ENCODE results near the gene SGK1. TPM values are rescaled to one million over a fixed set of nuclear protein-coding genes. Genes with fewer than 3 reads are reported as not detected.
"Not testable (repeated sequence)": the region's sequence is repeated elsewhere in the genome, so short reads cannot be mapped to it uniquely, and the experiment has no call there.

Gene SGK1
- total RNA-seq, 6 experiments from 2014 or later, result 75.4 to 117 (median 104) TPM

DNA sequence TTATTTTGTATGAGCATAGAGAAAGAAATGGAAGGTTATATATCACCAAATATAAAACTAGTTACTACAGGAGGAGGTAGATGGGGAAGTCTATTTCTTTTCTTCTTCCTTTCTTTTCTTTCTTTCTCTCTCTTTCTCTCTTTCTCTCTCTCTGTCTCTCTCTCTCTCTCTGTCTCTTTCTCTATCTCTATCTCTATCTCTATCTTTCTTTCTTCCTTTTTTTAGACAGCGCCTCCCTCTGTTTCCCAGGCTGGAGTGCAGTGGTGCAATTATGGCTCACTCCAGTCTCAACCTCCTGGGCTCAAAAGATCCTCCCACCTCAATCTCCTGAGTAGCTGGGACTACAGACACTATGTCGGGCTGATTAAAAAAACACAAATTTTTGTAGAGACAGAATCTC is 10.2 kb upstream of the SGK1 start:
- peaks cover 7% of the 10 kb centered on the region for H3K36me3 Mint-ChIP-seq (ENCODE audit: low read depth)
- TF ChIP-seq, protein P1, sequence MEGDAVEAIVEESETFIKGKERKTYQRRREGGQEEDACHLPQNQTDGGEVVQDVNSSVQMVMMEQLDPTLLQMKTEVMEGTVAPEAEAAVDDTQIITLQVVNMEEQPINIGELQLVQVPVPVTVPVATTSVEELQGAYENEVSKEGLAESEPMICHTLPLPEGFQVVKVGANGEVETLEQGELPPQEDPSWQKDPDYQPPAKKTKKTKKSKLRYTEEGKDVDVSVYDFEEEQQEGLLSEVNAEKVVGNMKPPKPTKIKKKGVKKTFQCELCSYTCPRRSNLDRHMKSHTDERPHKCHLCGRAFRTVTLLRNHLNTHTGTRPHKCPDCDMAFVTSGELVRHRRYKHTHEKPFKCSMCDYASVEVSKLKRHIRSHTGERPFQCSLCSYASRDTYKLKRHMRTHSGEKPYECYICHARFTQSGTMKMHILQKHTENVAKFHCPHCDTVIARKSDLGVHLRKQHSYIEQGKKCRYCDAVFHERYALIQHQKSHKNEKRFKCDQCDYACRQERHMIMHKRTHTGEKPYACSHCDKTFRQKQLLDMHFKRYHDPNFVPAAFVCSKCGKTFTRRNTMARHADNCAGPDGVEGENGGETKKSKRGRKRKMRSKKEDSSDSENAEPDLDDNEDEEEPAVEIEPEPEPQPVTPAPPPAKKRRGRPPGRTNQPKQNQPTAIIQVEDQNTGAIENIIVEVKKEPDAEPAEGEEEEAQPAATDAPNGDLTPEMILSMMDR (IDR thresholded peaks at IDR 0.05), result no peak
- DNase-seq, result no peak
- H3K9me3 Mint-ChIP-seq, result peaks cover 8% of the 10 kb centered on the region; the same call in 1 of the 2 replicates
- H3K27me3 Mint-ChIP-seq (ENCODE audit: insufficient read depth), result peaks cover 2% of the 10 kb centered on the region; the same call in 1 of the 2 replicates
- H3K27ac Mint-ChIP-seq, result no peak overlapping the region
- H3K4me1 Mint-ChIP-seq (ENCODE audit: low read depth), result no peaks in the 10 kb centered on the region
- H3K4me3 Mint-ChIP-seq, result no peak overlapping the region

DNA sequence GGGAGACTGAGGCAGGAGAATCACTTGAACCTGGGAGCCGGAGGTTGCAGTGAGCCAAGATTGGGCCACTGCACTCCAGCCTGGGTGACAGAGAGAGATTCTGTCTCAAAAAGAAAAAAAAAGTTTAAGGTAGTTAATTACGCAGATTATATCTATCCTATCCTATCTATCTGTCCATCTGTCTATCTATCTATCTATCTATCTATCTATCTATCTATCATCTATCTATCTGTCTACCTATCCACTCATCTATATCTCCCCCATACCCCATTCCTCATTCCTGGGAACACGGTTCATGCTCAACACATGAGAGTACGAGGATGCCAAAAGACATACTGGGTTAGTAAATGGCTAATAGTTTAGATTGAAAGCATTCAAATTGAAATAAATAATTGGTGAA is 8.3 kb upstream of the SGK1 start:
- H3K36me3 Mint-ChIP-seq (ENCODE audit: low read depth); H3K27ac Mint-ChIP-seq; DNase-seq; H3K27me3 Mint-ChIP-seq (ENCODE audit: insufficient read depth); H3K4me3 Mint-ChIP-seq; H3K4me1 Mint-ChIP-seq (ENCODE audit: low read depth); H3K9me3 Mint-ChIP-seq: not testable (repeated sequence)

DNA sequence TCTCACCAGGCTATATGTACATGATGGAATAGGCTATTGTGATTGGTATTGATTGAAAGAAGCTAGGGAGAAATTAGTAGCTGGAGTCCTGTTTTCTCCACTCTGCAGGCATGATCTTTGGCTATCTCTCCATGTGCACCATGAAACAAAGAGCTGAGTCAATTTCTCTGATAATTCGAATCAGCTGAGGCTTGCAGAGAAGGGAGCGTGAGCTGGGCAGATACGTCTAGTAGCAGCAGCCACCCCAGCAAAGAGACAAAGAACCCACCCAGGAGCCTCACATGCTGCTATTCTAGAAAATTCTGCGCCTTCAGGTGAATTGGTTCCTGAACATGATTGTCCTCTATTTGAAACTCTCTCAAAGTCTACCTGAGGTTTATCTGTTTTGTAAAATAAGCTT is 6.9 kb upstream of the SGK1 start:
- Mint-ChIP-seq H3K4me1 (ENCODE audit: low read depth) (peaks cover 6% of the 10 kb centered on the region; the same call in 1 of the 2 replicates), H3K36me3 (ENCODE audit: low read depth) (peaks cover 7% of the 10 kb centered on the region), H3K27ac (no peak overlapping the region), H3K27me3 (ENCODE audit: insufficient read depth) (peaks cover 2% of the 10 kb centered on the region; the same call in 1 of the 2 replicates), H3K4me3 (no peak overlapping the region), H3K9me3 (peaks cover 8% of the 10 kb centered on the region; the same call in 1 of the 2 replicates)
- TF ChIP-seq, protein P1 (IDR thresholded peaks at IDR 0.05), result no peak
- no peak for DNase-seq

DNA sequence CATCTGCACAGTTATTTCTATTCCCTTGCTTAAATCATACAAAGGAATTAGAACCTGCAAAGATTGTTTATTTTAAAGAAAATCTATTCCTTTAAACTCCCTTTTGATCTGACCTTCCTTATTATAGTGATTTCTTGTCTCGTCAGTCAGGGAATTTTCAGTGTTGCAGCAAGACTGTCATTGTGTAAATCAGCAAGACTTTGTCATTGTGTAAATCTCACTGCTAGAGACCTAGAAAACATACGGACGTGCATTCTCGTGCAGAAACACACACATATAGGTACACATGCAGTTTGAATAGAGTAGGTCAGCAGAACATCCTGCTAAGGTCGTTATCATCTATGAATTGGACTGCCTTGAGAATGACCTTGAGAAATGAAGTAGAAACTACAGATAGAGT is 6.2 kb upstream of the SGK1 start:
- TF ChIP-seq, protein P1 (IDR thresholded peaks at IDR 0.05), result no peak
- Mint-ChIP-seq H3K9me3 (peaks cover 8% of the 10 kb centered on the region; the same call in 1 of the 2 replicates), H3K36me3 (ENCODE audit: low read depth) (peaks cover 7% of the 10 kb centered on the region), H3K4me3 (no peak overlapping the region), H3K27me3 (ENCODE audit: insufficient read depth) (peaks cover 2% of the 10 kb centered on the region; the same call in 1 of the 2 replicates), H3K4me1 (ENCODE audit: low read depth) (peaks cover 6% of the 10 kb centered on the region; the same call in 1 of the 2 replicates), H3K27ac (no peak overlapping the region)
- DNase-seq, result no peak

DNA sequence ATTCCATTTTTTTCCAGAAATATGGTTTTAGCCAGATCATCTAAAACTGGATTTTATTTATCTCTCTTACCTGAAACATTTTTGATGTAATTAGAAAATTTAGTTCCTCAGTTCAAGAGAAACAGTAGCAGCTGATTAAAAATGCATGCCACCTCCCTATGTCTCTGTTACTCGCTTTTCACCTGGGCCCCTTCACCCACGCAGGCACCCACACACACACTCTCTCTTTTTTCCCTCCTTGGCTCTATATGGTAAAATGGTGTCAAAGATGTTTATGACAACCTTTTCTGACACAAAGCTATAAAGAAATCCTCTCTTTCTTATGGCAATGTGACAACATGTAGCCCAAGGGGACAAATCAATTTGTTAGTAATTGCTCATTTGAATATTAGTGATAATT is 5.8 kb upstream of the SGK1 start:
- DNase-seq, result no peak
- no peak overlapping the region for H3K4me3 Mint-ChIP-seq
- peaks cover 7% of the 10 kb centered on the region for H3K36me3 Mint-ChIP-seq (ENCODE audit: low read depth)
- TF ChIP-seq, protein P1 (IDR thresholded peaks at IDR 0.05), result no peak
- no peak overlapping the region for H3K27ac Mint-ChIP-seq
- peaks cover 8% of the 10 kb centered on the region; the same call in 1 of the 2 replicates for H3K9me3 Mint-ChIP-seq
- H3K27me3 Mint-ChIP-seq (ENCODE audit: insufficient read depth), result peaks cover 2% of the 10 kb centered on the region; the same call in 1 of the 2 replicates
- peaks cover 9% of the 10 kb centered on the region for H3K4me1 Mint-ChIP-seq (ENCODE audit: low read depth)

DNA sequence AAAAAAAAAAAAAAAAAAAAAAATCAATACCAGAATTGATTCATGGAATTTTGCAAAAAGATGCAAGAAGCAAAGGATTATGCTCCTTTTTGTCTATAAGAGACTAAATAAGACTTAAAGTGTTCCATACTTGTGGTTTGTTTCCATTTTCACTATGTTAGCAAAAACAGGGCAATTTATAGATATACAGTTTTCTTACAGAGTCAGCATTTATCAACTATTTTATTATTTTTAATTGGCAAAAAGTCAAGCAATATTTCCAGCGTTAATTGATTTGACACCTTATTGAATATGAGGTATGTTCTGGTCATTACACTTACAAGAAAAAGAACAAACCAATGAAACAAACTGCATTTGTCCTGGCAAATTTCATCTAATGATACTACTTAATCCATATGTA is 5.4 kb upstream of the SGK1 start:
- TF ChIP-seq, protein P1 (IDR thresholded peaks at IDR 0.05), result no peak
- H3K9me3 Mint-ChIP-seq, result peaks cover 8% of the 10 kb centered on the region; the same call in 1 of the 2 replicates
- peaks cover 2% of the 10 kb centered on the region; the same call in 1 of the 2 replicates for H3K27me3 Mint-ChIP-seq (ENCODE audit: insufficient read depth)

More for the DNA sequence above, 5.4 kb upstream of the SGK1 start:
- Mint-ChIP-seq H3K36me3 (ENCODE audit: low read depth) (peaks cover 7% of the 10 kb centered on the region), H3K27ac (no peak overlapping the region), H3K4me1 (ENCODE audit: low read depth) (peaks cover 13% of the 10 kb centered on the region), H3K4me3 (no peak overlapping the region)
- no peak for DNase-seq
